GM12874 (cell line): ENCODE measurements around the gene MCF2L2.

Experiments
- CTCF ChIP-seq: IDR thresholded peaks from 2 replicates; pipeline ENCODE4 v1.5.1; 2011; ENCODE audit warnings: low read depth, mild to moderate bottlenecking, control low read depth, low read length, moderate library complexity; ENCODE audit not compliant: insufficient read depth

MCF2L2 gene

DNA sequence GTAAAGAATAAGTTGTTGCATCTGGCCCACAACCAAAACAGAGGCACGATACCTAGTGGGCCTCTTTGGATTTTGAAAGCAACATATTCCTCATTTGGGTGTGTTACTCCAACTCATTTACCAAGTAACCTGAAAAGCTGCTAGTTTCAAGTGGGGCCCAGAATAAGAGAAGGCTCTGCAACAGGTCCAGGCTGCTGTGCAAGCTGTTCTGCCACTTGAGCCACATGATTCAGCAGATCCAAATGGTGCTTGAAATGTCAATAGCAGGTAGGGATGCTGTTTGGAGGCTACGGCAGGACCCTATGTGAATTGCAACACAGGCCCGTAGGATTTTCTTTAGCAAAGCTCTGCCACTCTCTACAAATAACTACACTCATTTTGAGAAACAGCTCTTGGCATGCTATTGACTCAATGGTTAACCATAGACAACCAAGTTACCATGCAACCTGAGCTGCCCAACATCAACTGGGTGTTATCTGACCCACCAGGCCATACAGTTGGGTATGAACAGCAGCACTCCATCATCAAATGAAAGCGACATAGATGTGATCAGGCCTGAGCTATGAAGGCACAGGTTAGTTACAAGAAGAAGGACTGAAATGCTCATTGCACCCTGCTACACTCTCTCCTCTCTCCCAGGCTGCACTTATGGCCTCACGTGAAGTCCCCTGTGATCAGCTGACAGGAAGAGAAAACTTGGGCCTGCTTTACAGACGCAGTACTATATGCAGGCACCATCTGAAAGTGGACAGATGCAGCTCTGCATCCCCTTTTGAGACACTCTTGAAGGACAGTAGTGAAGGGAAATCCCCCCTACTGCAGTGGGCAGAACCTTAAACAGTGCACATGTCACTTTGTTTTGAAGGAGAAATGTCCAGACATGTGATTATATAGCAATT lies 9.5 kb upstream of the MCF2L2 start:
- no peak for TF ChIP-seq CTCF

DNA sequence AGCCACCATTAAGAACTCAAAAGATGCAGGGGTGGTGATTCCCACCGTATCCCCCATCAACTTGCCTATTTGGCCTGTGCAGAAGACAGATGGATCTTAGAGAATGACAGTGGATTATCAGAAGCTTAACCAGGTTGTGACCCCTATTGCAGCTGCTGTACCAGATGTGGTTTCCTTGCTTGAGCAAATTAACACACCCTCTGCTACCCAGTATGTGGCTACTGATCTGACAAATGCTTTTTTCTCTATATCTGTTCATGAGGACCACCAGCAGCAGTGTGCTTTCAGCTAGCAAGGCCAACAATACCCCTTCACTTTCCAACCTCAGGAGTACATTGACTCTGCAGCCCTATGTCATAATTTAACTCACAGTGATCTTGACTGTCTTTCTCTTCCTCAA lies 8.6 kb upstream of the MCF2L2 start:
- no peak for TF ChIP-seq CTCF

- TF ChIP-seq CTCF = peak; percentile 20; the same call in 1 of the 2 replicates
These were observed 7.2 kb upstream of the MCF2L2 start for GRCh38 chr3:183435661-183436060.

- no peak for TF ChIP-seq CTCF
These were observed 6.6 kb upstream of the MCF2L2 start for GRCh38 chr3:183434992-183435391.

GRCh38 chr3:183434503-183434902 lies 6.1 kb upstream of the MCF2L2 start:
- no peak for TF ChIP-seq CTCF

- TF ChIP-seq CTCF = no peak
These were observed 2.0 kb upstream of the MCF2L2 start for GRCh38 chr3:183430325-183430957.

- TF ChIP-seq CTCF = no peak
These were observed 458 bp downstream of the MCF2L2 start for GRCh38 chr3:183427876-183428446.
